Cardiac septum (tissue), 1 donor: ENCODE measurements around the gene AKT3. TPM values are rescaled to one million over a fixed set of nuclear protein-coding genes. Genes with fewer than 3 reads are reported as not detected.

Experiments used
- DNase-seq: peaks from one replicate; pipeline ENCODE4 v3.0.0-alpha.2; 2020; ENCODE audit warnings: low spot score
- intact Hi-C: fragments of 100-400 bp; cut with DNase I; formaldehyde crosslinking; loops from one replicate; pipeline ENCODE4 v1.14.0; 2022
- total RNA-seq: library from RNA; stranded (reverse); fragmentation: NEBNext Ultra II Directional; extraction: Animal tissue kit (Norgen Biotek cat#: 25700); gene quantifications from one replicate; pipeline ENCODE4 v1.2.1, GENCODE V29; 2021
- donor health status: DM: no; HTN: no; CAD: no.

AKT3 gene
- total RNA-seq, 1 donor from 2014 or later = 24.4 TPM

- intact Hi-C loops = no loop called here
- DNase-seq = no peak
Observed at GRCh38 chr1:243543501-243543900, 306.5 kb downstream of the AKT3 start.

GRCh38 chr1:243542739-243543415 is 307.2 kb downstream of the AKT3 start:
- intact Hi-C loops = no loop called here
- DNase-seq = no peak

- no peak for DNase-seq
- intact Hi-C loops = no loop called here
Observed at GRCh38 chr1:243539636-243540035, 310.4 kb downstream of the AKT3 start.

GRCh38 chr1:243535014-243535413 is 315.0 kb downstream of the AKT3 start:
- no peak for DNase-seq
- intact Hi-C loops = no loop called here

GRCh38 chr1:243529512-243529911 is 320.5 kb downstream of the AKT3 start:
- intact Hi-C loops = no loop called here
- DNase-seq = no peak

GRCh38 chr1:243528459-243529121 is 321.5 kb downstream of the AKT3 start:
- no peak for DNase-seq
- intact Hi-C loops = no loop called here

GRCh38 chr1:243526180-243526579 is 323.9 kb downstream of the AKT3 start:
- no peak for DNase-seq
- intact Hi-C loops = no loop called here

- intact Hi-C loops = no loop called here
Observed at GRCh38 chr1:243525085-243525487, 325.0 kb downstream of the AKT3 start.

GRCh38 chr1:243523766-243524165 is 326.3 kb downstream of the AKT3 start:
- DNase-seq = no peak
- intact Hi-C loops = no loop called here

More at GRCh38 chr1:243525085-243525487, 325.0 kb downstream of the AKT3 start:
- no peak for DNase-seq

GRCh38 chr1:243520831-243521230 is 329.2 kb downstream of the AKT3 start:
- DNase-seq = no peak
- intact Hi-C loops = no loop called here

- DNase-seq = no peak
- intact Hi-C loops = no loop called here
Observed at GRCh38 chr1:243514927-243515326, 335.1 kb downstream of the AKT3 start.

GRCh38 chr1:243513726-243514491 is 336.1 kb downstream of the AKT3 start:
- intact Hi-C loops = no loop called here
- DNase-seq = no peak

GRCh38 chr1:243510928-243511327 is 339.1 kb downstream of the AKT3 start:
- no peak for DNase-seq
- intact Hi-C loops = no loop called here

GRCh38 chr1:243508943-243509342 is 341.1 kb downstream of the AKT3 start:
- no peak for DNase-seq
- intact Hi-C loops = no loop called here

GRCh38 chr1:243508303-243508713 is 341.7 kb downstream of the AKT3 start:
- no peak for DNase-seq
- intact Hi-C loops = no loop called here

GRCh38 chr1:243507672-243508302 is 342.3 kb downstream of the AKT3 start:
- intact Hi-C loops = no loop called here
- no peak for DNase-seq

- intact Hi-C loops = no loop called here
- no peak for DNase-seq
Observed at GRCh38 chr1:243507001-243507671, 342.9 kb downstream of the AKT3 start.

GRCh38 chr1:243505986-243506689 is 343.9 kb downstream of the AKT3 start:
- intact Hi-C loops = no loop called here
- DNase-seq = no peak

GRCh38 chr1:243503155-243503554 is 346.9 kb downstream of the AKT3 start:
- no peak for DNase-seq
- intact Hi-C loops = no loop called here
